K562 treated with DMSO at 1 percent for 48 hours (cell line): Measurements from ENCODE around the gene PRIMPOL. TPM values are rescaled to one million over a fixed set of nuclear protein-coding genes. Genes with fewer than 3 reads are reported as not detected.

Experiments
- total RNA-seq: library from RNA; unstranded; fragments of 300-600 nt; gene quantifications from 2 replicates; pipeline ENCODE4 v1.2.3, GENCODE V29; 2022; ENCODE audit warnings: low replicate concordance; ENCODE audit errors: extremely low read depth

PRIMPOL gene, protein sequence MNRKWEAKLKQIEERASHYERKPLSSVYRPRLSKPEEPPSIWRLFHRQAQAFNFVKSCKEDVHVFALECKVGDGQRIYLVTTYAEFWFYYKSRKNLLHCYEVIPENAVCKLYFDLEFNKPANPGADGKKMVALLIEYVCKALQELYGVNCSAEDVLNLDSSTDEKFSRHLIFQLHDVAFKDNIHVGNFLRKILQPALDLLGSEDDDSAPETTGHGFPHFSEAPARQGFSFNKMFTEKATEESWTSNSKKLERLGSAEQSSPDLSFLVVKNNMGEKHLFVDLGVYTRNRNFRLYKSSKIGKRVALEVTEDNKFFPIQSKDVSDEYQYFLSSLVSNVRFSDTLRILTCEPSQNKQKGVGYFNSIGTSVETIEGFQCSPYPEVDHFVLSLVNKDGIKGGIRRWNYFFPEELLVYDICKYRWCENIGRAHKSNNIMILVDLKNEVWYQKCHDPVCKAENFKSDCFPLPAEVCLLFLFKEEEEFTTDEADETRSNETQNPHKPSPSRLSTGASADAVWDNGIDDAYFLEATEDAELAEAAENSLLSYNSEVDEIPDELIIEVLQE
- not detected in 2 replicates for total RNA-seq

DNA sequence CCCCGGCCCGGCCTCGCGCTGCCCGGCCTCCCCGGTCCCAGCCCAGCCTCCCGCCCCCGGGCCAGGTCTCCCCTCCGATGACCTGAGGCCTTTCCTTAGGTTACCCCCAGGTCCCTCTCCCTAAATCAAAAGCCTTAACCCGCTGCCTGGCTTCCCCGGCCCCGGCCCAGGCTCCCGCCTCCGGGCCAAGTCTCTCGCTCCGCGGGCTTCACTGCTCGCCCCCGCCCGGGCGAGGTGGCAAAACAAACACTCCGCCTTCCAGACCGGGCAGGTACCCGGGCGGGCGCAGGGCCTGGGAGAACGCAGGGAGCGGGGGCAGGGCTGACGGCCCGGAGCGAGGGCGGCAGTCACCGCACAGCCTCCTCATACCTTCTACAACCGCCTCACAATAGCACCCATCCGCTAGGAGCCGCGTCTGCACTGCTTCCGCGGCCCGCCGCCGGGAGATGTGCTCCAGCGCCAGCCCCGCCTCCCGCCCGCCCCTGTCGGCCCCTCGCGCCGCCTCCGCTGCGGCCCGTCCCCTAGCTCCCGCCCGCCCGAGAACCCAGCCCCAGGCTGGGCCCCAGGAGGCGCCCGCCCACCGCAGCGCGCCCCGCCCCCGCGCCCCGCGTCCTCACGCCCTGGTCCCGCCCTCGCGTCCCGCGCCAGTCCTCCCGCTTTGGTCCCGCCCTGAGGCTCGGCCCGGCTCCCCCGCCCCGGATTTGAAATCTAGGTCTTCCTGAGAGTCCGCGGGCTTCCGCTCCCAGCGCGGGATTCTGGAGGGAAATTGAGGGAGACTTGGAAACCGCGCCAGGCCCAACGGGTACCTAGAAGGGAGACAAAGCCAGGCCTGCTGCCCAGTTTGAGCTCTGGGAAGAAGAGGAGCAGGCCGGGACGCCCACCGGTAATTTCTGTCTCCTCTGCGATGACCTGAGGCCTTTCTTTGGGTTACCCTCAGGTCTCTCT lies at the start of gene PRIMPOL, which contains the start of gene CASP3:
Gene PRIMPOL, plus strand, starts transcription at position 713 of the 945 bp plus-strand sequence. CDS start 7,403 bp downstream, outside the sequence.
Gene CASP3, minus strand, starts transcription at position 422 of the 945 bp plus-strand sequence. CDS start 10,994 bp downstream, outside the sequence.

GRCh38 chr4:184733654-184734524 lies 84.4 kb downstream of the PRIMPOL start, which contains the start of gene CENPU:
CENPU (minus strand) TSS chr4:184734096; CDS start chr4:184734062, 34 bp downstream.

Other genes with a start within 250 kb of the PRIMPOL start
- gene IRF2, start 175.2 kb upstream of the PRIMPOL start, total RNA-seq = not detected in 2 replicates
- not detected in 2 replicates for gene CASP3, start 291 bp upstream of the PRIMPOL start, total RNA-seq
- not detected in 2 replicates for gene CENPU, start 84.4 kb downstream of the PRIMPOL start, total RNA-seq
- not detected in 2 replicates for gene ACSL1, start 176.2 kb downstream of the PRIMPOL start, total RNA-seq